HG03575 (cell line): ENCODE results near the gene ABCC3.

Experiments
- ATAC-seq: cut with Tn5 transposase; IDR thresholded peaks from one replicate; pipeline ENCODE4 v1.9.1; 2021; ENCODE audit not compliant: unreplicated experiment, insufficient number of reproducible peaks, low FRiP score; ENCODE audit errors: extremely low read depth

The ABCC3 gene

GRCh38 chr17:50640686-50641351, 6.1 kb downstream of the ABCC3 start:
- ATAC-seq: no peak

DNA sequence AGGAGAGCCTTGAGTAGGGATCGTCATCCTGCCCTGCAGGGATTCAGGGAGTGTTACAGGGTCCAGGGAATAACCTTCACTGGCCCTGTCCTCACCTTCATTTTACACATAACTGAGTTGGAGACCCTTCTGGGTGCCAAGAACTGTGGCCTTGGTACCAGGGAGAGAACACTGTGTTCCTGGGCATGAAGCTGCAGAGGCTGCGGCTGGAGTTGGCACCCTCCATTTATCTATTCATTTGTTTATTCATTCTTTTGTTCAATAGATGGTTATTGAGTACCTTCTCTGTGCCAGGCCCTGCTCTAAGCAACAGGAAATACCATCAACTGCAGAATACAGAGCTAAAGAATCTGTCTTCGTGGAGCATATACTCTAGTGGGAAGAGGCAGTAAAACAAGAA, 6.7 kb downstream of the ABCC3 start:
- ATAC-seq: no peak

- ATAC-seq: no peak
These were observed 7.5 kb downstream of the ABCC3 start for GRCh38 chr17:50642071-50642721.

DNA sequence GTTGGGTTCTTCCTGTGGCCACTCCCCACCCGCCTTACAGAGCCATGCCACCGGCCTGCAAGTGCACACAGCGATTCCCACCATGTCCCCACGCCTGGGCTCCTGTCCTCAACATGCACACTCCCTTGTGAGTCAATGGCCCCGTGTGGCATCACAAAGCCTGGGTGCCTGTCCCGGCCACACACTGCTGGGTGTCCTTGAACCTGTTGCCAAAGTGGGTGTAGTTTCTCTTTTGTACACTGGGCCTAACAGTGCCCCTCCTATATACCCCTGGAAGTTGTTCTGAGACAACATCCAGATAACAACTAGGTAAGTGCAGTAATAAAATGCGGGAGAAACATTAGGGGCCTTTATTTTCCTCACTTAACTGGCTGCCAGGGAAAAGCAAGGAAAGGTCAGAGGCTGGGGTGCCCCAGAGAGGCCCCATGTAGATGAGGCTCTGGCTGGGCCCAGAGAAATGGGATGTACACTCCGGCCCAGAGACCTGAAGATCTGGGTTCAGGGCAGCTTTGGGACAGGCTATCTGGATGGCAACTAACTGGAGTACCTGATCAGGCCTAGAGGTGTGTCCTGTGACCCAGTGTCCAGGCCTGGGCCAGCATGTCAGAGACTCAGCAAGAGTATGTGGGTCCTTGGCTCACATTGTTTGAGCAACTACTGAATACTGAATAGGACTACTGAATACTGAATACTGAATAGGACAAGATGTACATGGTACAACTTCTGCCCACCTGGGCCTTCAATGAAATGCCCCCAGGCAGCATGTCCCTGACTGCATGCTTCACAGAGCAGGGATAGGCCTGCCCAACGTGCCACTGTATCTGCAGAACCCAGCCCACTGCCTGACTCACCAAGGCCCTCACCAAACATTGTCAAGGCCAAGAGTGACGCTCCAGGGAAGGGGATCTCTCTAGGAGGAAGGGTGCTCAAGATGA, 8.3 kb downstream of the ABCC3 start:
- no peak for ATAC-seq

DNA sequence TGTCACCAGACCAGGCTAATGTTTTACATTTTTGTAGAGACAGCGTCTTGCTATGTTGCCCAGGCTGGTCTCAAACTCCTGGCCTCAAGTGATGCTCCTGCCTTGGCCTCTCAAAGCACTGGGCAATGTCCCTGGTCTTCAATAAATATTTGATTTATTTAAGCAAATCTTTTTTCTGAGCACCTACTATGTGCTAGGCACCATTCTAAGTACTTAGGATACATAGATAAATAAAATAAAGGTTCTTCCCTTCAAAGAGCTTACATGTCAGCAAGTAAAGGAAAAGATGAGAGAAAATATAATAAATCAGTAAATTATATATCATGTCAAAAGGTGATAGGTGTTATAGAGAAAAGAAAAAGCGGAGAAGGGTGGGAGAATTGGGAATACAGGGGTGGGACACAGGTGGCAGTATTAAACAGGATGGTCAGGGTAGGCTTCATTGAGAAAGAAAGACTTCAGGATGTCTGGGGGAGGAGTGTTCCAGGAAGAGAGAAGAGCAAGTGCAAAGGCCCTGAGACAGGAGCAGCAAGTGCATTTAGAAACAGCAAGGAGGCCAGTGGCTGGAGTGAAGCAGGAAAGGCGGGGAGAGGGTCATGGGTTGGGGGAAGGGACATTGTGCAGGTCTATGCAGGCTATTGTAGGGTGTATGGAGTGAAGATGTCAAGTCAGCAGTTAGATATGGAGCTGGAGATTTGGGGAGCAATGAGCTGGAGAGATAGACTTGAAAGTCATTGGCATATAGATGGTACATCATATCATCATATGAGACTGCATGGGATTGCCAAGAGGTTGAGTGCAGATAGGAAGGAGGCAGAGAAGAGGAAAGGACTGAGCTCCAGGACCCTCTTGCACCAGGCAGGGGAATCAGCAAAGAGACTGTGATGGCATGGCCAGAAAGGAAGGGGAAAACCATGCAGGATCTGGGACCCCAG, 11.3 kb downstream of the ABCC3 start:
- no peak for ATAC-seq

DNA sequence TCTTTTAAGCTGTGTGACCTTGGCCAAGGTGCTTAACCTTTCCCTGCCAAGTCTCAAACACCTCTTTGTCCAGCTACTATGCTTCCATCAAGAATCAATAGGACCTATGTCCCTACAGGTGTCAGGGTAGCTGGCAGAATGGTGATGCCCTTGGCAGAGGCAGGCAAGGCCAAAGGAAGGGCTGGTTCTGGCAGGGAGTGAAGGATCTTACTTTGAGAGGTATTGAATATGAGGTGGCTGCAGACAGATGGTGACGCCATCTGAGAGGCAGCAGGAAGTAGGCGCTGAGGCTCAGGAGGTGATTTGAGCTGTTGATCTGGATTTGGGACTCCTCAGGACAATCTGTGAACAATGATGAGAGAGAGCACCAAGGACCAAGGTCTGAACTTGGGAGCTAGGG, 12.5 kb downstream of the ABCC3 start:
- ATAC-seq: no peak

- ATAC-seq: no peak
These were observed 14.6 kb downstream of the ABCC3 start for GRCh38 chr17:50649042-50649908.

DNA sequence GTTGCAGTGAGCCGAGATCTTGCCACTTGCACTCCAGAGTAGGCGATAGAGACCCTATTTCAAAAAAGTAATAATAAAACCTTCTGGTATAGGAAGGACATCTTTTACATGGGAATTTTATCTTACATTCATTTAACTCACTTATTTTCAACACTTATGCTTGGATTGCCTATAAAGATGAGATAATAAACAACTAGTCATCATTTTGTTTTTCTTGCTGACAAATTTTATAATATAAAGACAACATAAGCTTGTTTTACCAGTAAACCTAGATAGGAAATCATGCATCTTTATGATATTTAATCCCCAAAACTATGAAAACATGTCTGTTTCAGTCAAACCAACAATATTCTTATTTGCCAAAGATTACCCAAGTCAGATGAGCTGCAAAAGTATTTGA, 17.0 kb downstream of the ABCC3 start:
- no peak for ATAC-seq

DNA sequence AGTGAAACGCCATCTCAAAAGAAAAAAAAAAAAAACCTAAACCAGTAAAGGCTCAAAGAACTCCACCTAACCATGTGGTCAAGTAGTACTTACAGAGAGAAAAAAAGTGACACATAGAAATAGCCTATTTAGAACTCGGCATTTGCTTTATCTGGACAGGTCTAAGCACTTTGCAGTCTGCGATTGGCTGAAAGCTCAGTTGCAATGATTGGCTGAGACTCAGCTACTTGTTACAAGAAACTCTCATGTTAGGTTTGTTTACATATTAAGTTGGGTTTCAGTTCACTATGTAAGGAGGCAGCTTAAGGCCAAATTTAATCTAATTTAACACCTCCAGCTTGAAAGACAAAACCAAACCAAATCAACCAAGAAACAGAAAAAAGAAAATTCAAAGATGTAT, 19.1 kb downstream of the ABCC3 start:
- ATAC-seq: no peak

DNA sequence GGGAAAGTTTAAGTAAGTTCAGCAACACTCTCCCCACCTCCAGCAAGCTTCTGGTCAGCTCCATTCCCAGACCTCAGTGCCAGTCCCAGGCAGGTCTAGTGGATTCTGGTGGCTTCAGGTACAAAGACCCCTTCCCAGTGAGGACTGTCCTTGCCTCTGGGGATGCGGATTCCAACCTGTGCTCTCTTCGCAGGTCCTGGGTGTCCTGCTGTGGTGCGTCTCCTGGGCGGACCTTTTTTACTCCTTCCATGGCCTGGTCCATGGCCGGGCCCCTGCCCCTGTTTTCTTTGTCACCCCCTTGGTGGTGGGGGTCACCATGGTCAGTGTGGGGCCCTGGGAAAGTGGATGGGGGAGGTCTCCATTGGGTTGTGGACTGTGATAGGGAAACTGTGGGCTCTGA, 21.8 kb downstream of the ABCC3 start:
- ATAC-seq: no peak

- no peak for ATAC-seq
These were observed 22.4 kb downstream of the ABCC3 start for GRCh38 chr17:50657054-50657453.

DNA sequence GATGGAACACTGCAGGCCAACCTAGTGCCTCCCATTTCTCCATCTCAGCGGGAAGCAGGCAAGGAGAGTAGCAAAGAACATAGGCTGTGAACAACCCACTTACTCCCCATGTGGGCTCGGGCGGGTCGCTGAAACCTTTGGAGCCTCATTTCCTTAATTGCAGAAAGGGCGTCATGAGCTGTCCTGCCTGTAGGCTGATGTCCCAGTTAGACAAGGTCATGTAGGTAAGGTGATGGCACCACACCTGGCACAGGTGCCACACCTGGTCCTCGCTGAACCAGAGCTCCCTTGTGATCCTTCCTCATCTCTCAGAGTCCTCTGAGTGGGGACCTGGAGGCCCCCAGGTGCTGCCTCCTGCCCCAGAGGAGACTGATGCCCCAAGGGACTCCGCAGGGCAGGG, 22.9 kb downstream of the ABCC3 start:
- no peak for ATAC-seq

DNA sequence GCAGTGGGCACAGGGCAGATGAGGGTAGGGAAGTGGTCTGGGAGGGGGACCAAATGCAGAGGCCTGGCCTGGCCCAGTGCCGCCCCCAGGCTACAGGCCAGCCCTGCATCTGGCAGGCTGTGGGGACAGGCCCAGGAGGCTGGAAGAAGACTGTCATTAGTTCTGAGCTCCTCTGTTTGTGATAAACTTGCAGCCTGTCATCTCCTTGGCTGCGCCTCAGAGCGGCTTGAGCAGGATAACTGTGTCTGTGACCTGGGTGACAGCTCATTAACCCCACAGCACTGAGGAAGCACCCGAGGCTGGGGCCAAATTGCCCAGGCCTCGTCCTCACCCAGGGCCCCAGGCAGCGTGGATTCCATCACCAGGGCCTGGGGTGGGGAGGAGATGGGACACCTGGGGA, 23.9 kb downstream of the ABCC3 start:
- no peak for ATAC-seq

- no peak for ATAC-seq
These were observed 24.5 kb downstream of the ABCC3 start for GRCh38 chr17:50659179-50659578.

DNA sequence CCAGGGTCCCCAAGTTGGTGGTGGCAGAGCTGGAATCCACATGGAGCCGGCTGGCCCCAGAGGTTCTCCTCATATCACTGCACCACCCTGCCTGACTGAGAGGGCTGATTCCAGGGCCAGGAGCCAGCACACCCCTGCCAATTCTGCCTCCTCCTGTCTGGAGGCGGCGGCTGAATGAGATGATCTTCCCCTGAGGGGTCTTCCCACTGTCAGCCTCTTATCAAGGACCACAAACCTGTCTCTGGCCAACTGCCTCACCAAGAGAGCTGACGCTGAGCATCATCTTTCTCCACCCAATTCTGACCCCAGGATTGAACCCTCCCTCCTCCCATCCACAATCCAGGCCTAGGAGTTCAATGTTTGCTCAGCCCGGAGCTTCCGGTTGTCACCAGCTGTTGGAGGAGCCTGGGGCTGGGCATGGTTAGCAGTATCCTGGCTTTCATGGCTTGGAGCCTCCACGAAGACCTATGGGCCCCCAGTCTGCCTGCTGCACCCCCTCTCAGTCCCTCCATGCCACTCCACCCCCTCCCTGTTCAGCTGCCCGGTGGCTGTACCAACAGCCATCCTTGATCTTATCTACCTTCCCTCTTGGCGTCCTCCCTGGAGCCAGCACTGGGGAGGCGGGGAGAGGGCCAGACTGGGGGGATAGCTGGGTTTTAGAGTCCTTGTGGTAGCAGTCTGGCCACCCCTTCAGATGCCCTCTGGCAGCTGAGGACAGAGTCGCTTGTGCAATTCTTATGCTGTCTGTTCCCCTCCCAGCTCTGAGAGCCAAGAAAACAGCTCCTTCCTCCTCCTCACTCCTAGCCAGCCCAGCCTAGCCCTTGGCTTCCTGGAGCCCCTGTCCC, 25.6 kb downstream of the ABCC3 start:
- no peak for ATAC-seq

- ATAC-seq: no peak
These were observed 26.2 kb downstream of the ABCC3 start for GRCh38 chr17:50660887-50661345.

DNA sequence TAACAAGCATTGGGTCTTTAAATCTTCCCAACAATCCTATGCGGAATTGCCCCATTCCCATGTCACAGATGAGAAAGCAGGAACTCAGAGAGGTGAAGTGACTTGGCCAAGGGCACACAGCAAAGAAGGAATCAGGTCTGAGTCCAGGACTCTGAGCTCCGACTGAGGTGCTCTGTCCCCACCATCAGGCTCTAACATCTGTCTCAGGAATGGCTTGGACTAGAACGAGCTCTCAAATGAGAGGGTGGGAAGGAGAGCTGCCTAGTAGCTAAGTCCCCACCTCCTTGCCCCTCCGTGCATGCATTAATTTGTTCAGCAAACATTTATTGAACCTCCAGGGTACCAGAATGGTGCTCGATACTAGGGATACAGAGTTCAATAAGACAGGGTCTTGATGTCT, 26.7 kb downstream of the ABCC3 start:
- ATAC-seq: no peak
